ENCODE data around the gene DHFR2. TPM values are rescaled to one million over a fixed set of nuclear protein-coding genes. Genes with fewer than 3 reads are reported as not detected.

DHFR2 gene
- total RNA-seq, 2 experiments from 2014 or later, result 6.3 to 8.1 TPM

DNA sequence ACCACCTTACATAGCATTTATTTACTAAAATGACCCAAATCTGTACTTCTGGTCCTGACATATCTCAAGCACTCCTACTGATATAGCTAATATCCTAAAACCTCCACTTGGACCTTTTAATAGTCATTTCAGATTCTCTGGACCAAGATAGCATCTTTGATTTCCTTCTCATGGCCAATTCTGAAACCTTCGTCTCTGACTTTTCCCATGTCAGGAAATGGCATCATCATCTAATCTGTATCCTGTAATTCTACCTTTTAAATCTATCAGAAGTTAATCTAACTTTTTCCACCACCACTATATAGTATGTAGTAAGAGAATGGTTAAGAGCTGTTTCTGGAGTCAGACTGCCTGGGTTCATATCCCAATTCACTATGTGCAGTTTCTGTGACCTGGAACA lies 50.5 kb downstream of the DHFR2 start:
- ChIA-PET CTCF (interaction anchor here (1.9 kb wide), 1 partner anchor 51 kb away, joined by 4 read pairs; the partner anchor contains the start of gene NSUN3), POLR2A (interaction anchor here (1.8 kb wide), 1 partner anchor 51 kb away, joined by 6 read pairs; the partner anchor contains the start of genes DHFR2 and NSUN3)

DNA sequence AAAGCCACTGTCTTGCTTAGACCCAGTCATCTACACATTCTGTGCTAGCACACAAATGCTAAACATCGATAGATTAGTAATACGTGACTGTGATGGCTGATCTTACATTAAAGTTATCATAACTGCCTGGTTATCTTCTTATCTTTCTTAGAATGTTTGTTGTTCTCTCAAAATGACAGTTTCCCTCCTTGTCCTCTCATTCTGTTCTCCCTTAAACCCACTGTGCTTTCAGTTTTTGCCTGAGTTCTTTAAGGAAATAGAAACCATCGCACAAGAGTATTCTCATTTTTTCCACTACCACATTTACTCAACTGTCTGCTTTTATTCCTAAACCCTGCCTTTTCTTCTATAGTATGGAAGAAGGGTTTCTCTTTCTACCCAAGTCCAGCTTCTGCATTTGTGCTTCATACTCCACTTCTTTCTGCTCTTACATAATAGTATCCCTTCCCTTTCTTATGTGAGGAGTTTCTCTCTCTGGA lies 51.4 kb downstream of the DHFR2 start:
- POLR2A ChIA-PET, result interaction anchor here (1.8 kb wide), 1 partner anchor 52 kb away, joined by 6 read pairs; the partner anchor contains the start of genes DHFR2 and NSUN3

DNA sequence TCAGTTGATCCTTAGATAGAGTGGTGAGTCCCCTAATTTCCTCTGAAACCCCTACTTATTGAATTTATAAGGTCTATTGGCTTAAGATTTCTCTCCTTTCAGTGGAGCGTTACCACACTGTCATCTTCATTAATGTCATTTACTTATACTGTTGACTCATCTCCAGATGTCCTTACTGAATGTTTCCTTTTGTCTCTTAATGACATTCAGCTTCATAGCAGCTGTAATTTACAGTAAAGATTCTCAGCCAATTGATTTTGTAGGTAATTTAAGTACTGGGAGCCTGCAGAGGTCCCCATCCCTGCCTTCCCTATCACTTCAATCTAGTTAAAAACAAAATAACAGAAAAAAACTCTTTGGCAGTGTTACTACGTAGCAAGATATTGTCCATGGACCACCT lies 53.1 kb downstream of the DHFR2 start:
- ChIA-PET CTCF (no interaction called here), POLR2A (no interaction called here)

More for the DNA sequence above, 51.4 kb downstream of the DHFR2 start:
- CTCF ChIA-PET, result interaction anchor here (1.9 kb wide), 1 partner anchor 52 kb away, joined by 4 read pairs; the partner anchor contains the start of gene NSUN3

DNA sequence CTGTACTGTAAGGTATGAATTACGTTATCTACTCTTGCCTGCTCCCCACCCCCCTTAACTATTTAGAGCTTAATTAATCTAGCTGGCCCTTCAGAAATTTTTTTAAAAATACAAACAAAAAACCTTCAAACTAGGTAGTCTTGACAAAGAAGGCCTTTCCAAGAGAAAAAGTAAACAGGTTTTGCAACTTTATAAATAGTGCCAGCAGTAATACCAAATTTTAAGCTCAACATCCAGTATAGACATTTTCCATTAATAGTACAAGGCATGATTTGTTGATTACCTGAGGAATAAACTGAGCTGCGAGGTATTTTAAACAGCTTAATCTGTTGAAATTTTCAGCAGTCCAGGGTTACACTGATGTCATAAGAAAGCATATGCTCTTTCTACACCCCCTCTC lies 54.5 kb downstream of the DHFR2 start:
- POLR2A ChIA-PET, result interaction anchor here (1.2 kb wide), 1 partner anchor 55 kb away, joined by 3 read pairs; the partner anchor contains the start of genes DHFR2 and NSUN3
- CTCF ChIA-PET, result no interaction called here

Other genes starting within 250 kb of the DHFR2 start
- gene PROS1, start 89.0 kb downstream of the DHFR2 start, total RNA-seq, result under 1 TPM; 0.57 to 0.80 TPM
- 10 to 100 TPM; 15.3 to 15.6 TPM for gene ARL13B, start 82.8 kb downstream of the DHFR2 start, total RNA-seq
- gene STX19, start 34.3 kb downstream of the DHFR2 start, total RNA-seq, result not detected
- 10 to 100 TPM; 13.2 to 14.0 TPM for gene NSUN3, start 145 bp upstream of the DHFR2 start, total RNA-seq